Stimulated activated CD8-positive, alpha-beta memory T cell treated with anti-CD3 and anti-CD28 coated beads, Interleukin-7, amount 100 ng/mL, for 48 hours (primary cell): Measurements from ENCODE around the gene POLR2L.

Source experiments
- DNase-seq, 2 donors: peaks; one replicate each; pipeline ENCODE4 v3.0.0-alpha.2; 2020; ENCODE audit warnings: low read depth in 1 of 2; ENCODE audit errors: extremely low read depth in 1 of 2

POLR2L gene

GRCh38 chr11:813456-814096 lies 28.8 kb downstream of the POLR2L start:
- no peak for DNase-seq

- DNase-seq, result no peak
These were observed 29.3 kb downstream of the POLR2L start for GRCh38 chr11:813072-813455.

- DNase-seq, result no peak
These were observed 29.9 kb downstream of the POLR2L start for GRCh38 chr11:812390-812789.

- DNase-seq, result no peak
These were observed 30.7 kb downstream of the POLR2L start for GRCh38 chr11:811446-812245.

GRCh38 chr11:810040-810567 lies 32.2 kb downstream of the POLR2L start:
- DNase-seq, result no peak

DNA sequence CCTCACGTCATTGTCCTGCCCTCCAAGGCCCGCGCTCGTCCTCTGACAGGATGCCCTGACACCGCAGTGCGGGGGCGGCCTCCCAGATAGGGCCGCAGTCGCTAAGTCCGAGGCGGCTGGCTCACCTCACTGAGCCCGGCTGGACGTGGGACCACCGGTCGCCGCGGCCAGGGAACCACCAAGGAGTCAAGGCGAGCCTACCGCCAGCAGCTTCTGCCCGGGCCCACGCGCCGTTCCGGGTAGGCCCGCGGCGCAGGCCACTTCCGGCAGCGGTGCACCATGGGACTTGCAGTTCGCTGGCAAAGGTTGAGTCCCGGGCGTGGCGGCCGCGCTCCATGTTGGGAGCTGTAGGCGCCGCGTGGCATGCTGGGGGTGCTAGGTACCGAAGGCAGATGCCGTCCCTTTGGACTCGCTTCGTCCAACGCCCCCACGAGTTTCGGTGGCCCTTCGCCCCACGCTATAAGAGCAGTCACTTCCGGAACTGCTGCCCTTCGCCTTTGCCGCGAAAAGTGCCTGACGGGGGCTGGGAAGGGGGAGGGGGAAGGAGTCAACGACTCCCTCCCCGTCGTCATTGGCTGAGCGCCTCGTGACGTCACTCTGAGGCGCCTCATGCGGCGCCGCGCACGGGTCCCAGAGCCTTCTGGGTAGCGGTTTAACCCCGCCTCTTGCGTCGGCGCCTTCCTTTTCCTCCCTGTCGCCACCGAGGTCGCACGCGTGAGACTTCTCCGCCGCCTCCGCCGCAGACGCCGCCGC lies 32.9 kb downstream of the POLR2L start, which contains the start of gene RPLP2:
Gene RPLP2 (plus strand): TSS at position 681 of the 753 bp plus-strand sequence. CDS start 268 bp downstream, outside the sequence.
- DNase-seq, result peak; percentile 96 to 98

GRCh38 chr11:808427-809286 lies 33.7 kb downstream of the POLR2L start:
- DNase-seq, result no peak

DNA sequence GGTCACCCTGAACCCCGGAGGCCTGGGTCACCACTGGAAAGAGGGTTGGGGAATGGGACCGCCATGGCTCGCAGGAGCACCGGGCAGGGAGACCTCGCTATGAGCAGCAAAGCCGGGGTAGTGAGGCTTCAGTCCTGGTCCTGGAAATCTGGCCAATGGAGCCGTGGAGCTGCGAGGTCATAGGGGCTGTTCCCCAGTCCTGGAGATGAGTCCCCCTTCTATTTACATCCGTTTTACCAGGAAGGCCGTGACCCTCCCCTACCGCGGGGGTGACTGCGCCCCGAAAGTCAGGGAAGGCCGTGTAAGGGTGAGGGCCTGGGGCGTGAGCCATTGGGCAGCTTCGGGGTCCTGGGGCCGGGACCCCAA lies 37.7 kb downstream of the POLR2L start:
- DNase-seq, result no peak

GRCh38 chr11:803770-804598 lies 38.3 kb downstream of the POLR2L start:
- DNase-seq, result no peak

DNA sequence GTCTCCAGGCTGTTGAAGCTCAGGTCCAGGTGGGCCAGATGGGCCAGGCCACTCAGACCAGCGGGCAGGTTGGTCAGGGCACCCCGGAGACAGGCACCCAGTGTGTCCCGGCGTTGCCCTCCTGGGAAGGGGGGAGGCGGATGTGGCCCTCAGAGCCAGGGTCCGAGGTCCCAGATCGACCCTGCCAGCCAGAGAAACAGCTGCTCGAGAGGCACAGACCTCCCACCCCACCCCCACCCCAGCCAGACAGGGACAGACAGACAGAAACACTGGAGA lies 38.9 kb downstream of the POLR2L start:
- no peak for DNase-seq

GRCh38 chr11:802693-803466 lies 39.4 kb downstream of the POLR2L start:
- DNase-seq, result no peak

GRCh38 chr11:802018-802617 lies 40.2 kb downstream of the POLR2L start:
- no peak for DNase-seq

DNA sequence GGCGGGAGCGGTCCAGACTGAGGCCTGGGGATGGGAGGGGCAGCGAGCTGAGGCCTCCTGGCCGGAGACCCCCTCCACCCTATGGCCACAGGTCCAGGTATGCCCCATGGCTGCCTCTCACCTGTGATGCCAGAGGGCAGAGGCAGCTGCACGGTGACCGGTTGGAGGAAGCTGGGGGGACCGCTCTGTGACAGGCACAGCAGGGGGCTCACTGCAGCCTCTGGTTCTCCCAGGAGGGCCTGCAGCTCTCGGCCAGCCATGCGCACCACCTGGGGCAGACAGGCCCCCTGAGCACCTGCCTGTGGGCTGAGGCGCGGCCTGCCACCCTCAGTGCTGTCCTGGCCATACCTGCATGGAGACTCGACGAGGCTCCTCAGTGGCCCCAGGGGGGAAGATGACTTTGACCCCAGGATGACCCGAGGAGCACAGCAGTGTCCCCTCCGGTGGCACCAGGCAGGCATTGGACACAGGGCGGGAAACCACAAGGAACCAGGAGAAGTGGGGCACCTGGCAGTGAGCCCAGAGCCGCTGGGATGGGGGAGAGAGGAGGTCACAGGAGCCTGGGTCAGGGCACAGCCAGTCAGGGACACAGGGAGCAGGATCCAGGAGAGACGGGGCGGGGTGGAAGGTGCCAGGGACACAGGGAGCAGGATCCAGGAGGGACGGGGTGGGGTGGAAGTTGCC lies 41.1 kb downstream of the POLR2L start:
- DNase-seq, result no peak

- DNase-seq, result no peak
These were observed 41.9 kb downstream of the POLR2L start for GRCh38 chr11:800473-800872.

- DNase-seq, result no peak
These were observed 42.5 kb downstream of the POLR2L start for GRCh38 chr11:799641-800316.

- DNase-seq, result peak; percentile 71 to 77
These were observed 44.1 kb downstream of the POLR2L start, which contains the start of gene SLC25A22 for GRCh38 chr11:798093-798713. Gene SLC25A22 (minus strand): TSS chr11:798281. CDS start chr11:795006, 3,275 bp downstream.
